Activated CD4-positive, alpha-beta memory T cell treated with anti-CD3 and anti-CD28 coated beads for 36 hours (primary cell): Measurements from ENCODE around the gene DIS3L2. TPM values are rescaled to one million over a fixed set of nuclear protein-coding genes. Genes with fewer than 3 reads are reported as not detected.
"Not testable (repeated sequence)": the region's sequence is repeated elsewhere in the genome, so short reads cannot be mapped to it uniquely, and the experiment has no call there.

Experiments
- CTCF ChIA-PET: fragments of 350-600 bp; sonication (Branson Sonifier 250); formaldehyde crosslinking; loops from one replicate; lab custom pipeline; 2021; ENCODE audit warnings: antibody characterized with exemption, inconsistent platforms; lab: Charles Lee
- POLR2A ChIA-PET: fragments of 350-600 bp; sonication (Branson Sonifier 250); formaldehyde crosslinking; loops from one replicate; lab custom pipeline; 2021; ENCODE audit warnings: antibody characterized with exemption; lab: Charles Lee
- DNase-seq: peaks from one replicate; pipeline ENCODE4 v3.0.0-alpha.2; 2020
- H3K27ac Mint-ChIP-seq: one replicate; pipeline ENCODE4 v1.8.0; 2021; ENCODE audit warnings: mixed read lengths
- H3K27me3 Mint-ChIP-seq: one replicate; pipeline ENCODE4 v1.8.0; 2021; ENCODE audit warnings: mixed read lengths
- H3K36me3 Mint-ChIP-seq: one replicate; pipeline ENCODE4 v1.8.0; 2021; ENCODE audit warnings: mixed read lengths
- H3K4me1 Mint-ChIP-seq: one replicate; pipeline ENCODE4 v1.8.0; 2021; ENCODE audit warnings: low read depth, mixed read lengths
- H3K4me3 Mint-ChIP-seq: one replicate; pipeline ENCODE4 v1.8.0; 2021; ENCODE audit warnings: mild to moderate bottlenecking, mixed read lengths
- H3K9me3 Mint-ChIP-seq: one replicate; pipeline ENCODE4 v1.8.0; 2021; ENCODE audit warnings: mixed read lengths
- intact Hi-C: fragments of 100-400 bp; cut with micrococcal nuclease; formaldehyde crosslinking; loops from one replicate; pipeline ENCODE4 v1.15.1; 2023
- total RNA-seq, 2 experiments: library from RNA; stranded (reverse); gene quantifications; one replicate each; pipeline ENCODE4 v1.2.3, GENCODE V29; 2021

Gene DIS3L2
- total RNA-seq, 2 experiments from 2014 or later, result 20.5 to 25.7 TPM

GRCh38 chr2:232113821-232114220 is 152.3 kb downstream of the DIS3L2 start:
- Mint-ChIP-seq H3K27me3 (no peaks in the 10 kb centered on the region), H3K36me3 (no peaks in the 10 kb centered on the region), H3K27ac (no peak overlapping the region), H3K4me1 (peaks cover 26% of the 10 kb centered on the region), H3K4me3 (no peak overlapping the region), H3K9me3 (no peaks in the 10 kb centered on the region)
- ChIA-PET CTCF (no interaction called here), POLR2A (no interaction called here)
- intact Hi-C loops, result no loop called here
- peak; percentile 20 for DNase-seq

- intact Hi-C loops, POLR2A ChIA-PET, CTCF ChIA-PET, DNase-seq, H3K4me3 Mint-ChIP-seq, H3K9me3 Mint-ChIP-seq, H3K27ac Mint-ChIP-seq, H3K36me3 Mint-ChIP-seq, H3K27me3 Mint-ChIP-seq: not testable (repeated sequence)
- H3K4me1 Mint-ChIP-seq, result peaks cover 26% of the 10 kb centered on the region
Observed at GRCh38 chr2:232115728-232116361, 154.3 kb downstream of the DIS3L2 start.

- Mint-ChIP-seq H3K4me1 (peaks cover 26% of the 10 kb centered on the region), H3K4me3 (no peak overlapping the region)
- CTCF ChIA-PET, result interaction anchor here (0.7 kb wide), 1 partner anchor 216 kb away, joined by 3 read pairs; no protein-coding TSS in a partner anchor
Observed at GRCh38 chr2:232116852-232117251, 155.3 kb downstream of the DIS3L2 start.

GRCh38 chr2:232117413-232117812 is 155.9 kb downstream of the DIS3L2 start:
- Mint-ChIP-seq H3K27me3 (no peaks in the 10 kb centered on the region), H3K4me3 (no peak overlapping the region), H3K9me3 (no peaks in the 10 kb centered on the region), H3K36me3 (no peaks in the 10 kb centered on the region), H3K27ac (no peak overlapping the region), H3K4me1 (peaks cover 23% of the 10 kb centered on the region)
- ChIA-PET POLR2A (no interaction called here), CTCF (interaction anchor here (0.7 kb wide), 1 partner anchor 217 kb away, joined by 3 read pairs; no protein-coding TSS in a partner anchor)
- no peak for DNase-seq
- intact Hi-C loops, result no loop called here

More at GRCh38 chr2:232116852-232117251, 155.3 kb downstream of the DIS3L2 start:
- no peaks in the 10 kb centered on the region for H3K27me3 Mint-ChIP-seq
- POLR2A ChIA-PET, result no interaction called here
- no peak for DNase-seq
- H3K9me3 Mint-ChIP-seq, result no peaks in the 10 kb centered on the region
- intact Hi-C loops, result no loop called here
- no peaks in the 10 kb centered on the region for H3K36me3 Mint-ChIP-seq
- no peak overlapping the region for H3K27ac Mint-ChIP-seq

- intact Hi-C loops, result no loop called here
- Mint-ChIP-seq H3K9me3 (no peaks in the 10 kb centered on the region), H3K4me3 (no peak overlapping the region), H3K27me3 (no peaks in the 10 kb centered on the region), H3K36me3 (no peaks in the 10 kb centered on the region), H3K27ac (no peak overlapping the region), H3K4me1 (peaks cover 4% of the 10 kb centered on the region)
- ChIA-PET POLR2A (no interaction called here), CTCF (no interaction called here)
- no peak for DNase-seq
Observed at GRCh38 chr2:232120911-232121310, 159.4 kb downstream of the DIS3L2 start.

- Mint-ChIP-seq H3K4me1 (peaks cover 4% of the 10 kb centered on the region), H3K27me3 (no peaks in the 10 kb centered on the region), H3K4me3 (no peak overlapping the region), H3K9me3 (no peaks in the 10 kb centered on the region), H3K36me3 (no peaks in the 10 kb centered on the region), H3K27ac (no peak overlapping the region)
- no peak for DNase-seq
- ChIA-PET CTCF (no interaction called here), POLR2A (no interaction called here)
- intact Hi-C loops, result no loop called here
Observed at GRCh38 chr2:232124309-232124708, 162.8 kb downstream of the DIS3L2 start.

GRCh38 chr2:232126301-232127099 is 165.0 kb downstream of the DIS3L2 start:
- no peak for DNase-seq
- no peaks in the 10 kb centered on the region for H3K27me3 Mint-ChIP-seq
- no peak overlapping the region for H3K27ac Mint-ChIP-seq
- peaks cover 5% of the 10 kb centered on the region for H3K36me3 Mint-ChIP-seq
- CTCF ChIA-PET, result interaction anchor here (1.1 kb wide), 1 partner anchor 14 kb away, joined by 5 read pairs; no protein-coding TSS in a partner anchor
- POLR2A ChIA-PET, result no interaction called here
- H3K9me3 Mint-ChIP-seq, result no peaks in the 10 kb centered on the region
- intact Hi-C loops, result no loop called here
- no peak overlapping the region for H3K4me3 Mint-ChIP-seq
- H3K4me1 Mint-ChIP-seq, result peaks cover 4% of the 10 kb centered on the region

GRCh38 chr2:232129483-232129882 is 168.0 kb downstream of the DIS3L2 start:
- intact Hi-C loops, result no loop called here
- Mint-ChIP-seq H3K4me1 (no peaks in the 10 kb centered on the region), H3K27me3 (no peaks in the 10 kb centered on the region), H3K4me3 (no peak overlapping the region), H3K27ac (no peak overlapping the region), H3K36me3 (peaks cover 8% of the 10 kb centered on the region), H3K9me3 (no peaks in the 10 kb centered on the region)
- CTCF ChIA-PET, result no interaction called here
- POLR2A ChIA-PET, result no interaction called here
- no peak for DNase-seq

GRCh38 chr2:232132181-232132580 is 170.7 kb downstream of the DIS3L2 start:
- Mint-ChIP-seq H3K36me3 (peaks cover 8% of the 10 kb centered on the region), H3K27me3 (no peaks in the 10 kb centered on the region), H3K4me3 (no peak overlapping the region), H3K27ac (no peak overlapping the region), H3K4me1 (no peaks in the 10 kb centered on the region), H3K9me3 (no peaks in the 10 kb centered on the region)
- DNase-seq, result no peak
- POLR2A ChIA-PET, result no interaction called here
- CTCF ChIA-PET, result no interaction called here
- intact Hi-C loops, result no loop called here

- peaks cover 8% of the 10 kb centered on the region for H3K36me3 Mint-ChIP-seq
- H3K4me3 Mint-ChIP-seq, result no peak overlapping the region
- no peaks in the 10 kb centered on the region for H3K27me3 Mint-ChIP-seq
- peaks cover 6% of the 10 kb centered on the region for H3K4me1 Mint-ChIP-seq
- DNase-seq, result no peak
- intact Hi-C loops, result no loop called here
- ChIA-PET CTCF (no interaction called here), POLR2A (no interaction called here)
- H3K27ac Mint-ChIP-seq, result no peak overlapping the region
- H3K9me3 Mint-ChIP-seq, result no peaks in the 10 kb centered on the region
Observed at GRCh38 chr2:232133078-232133477, 171.6 kb downstream of the DIS3L2 start.

GRCh38 chr2:232134939-232135338 is 173.4 kb downstream of the DIS3L2 start:
- intact Hi-C loops, result no loop called here
- DNase-seq, result no peak
- H3K9me3 Mint-ChIP-seq, result no peaks in the 10 kb centered on the region
- peaks cover 8% of the 10 kb centered on the region for H3K36me3 Mint-ChIP-seq
- ChIA-PET CTCF (interaction anchor here (0.9 to 1.5 kb wide), 3 partner anchors 158 to 229 kb away, joined by 3 to 4 read pairs (median 3); partner anchors contain the start of gene NPPC), POLR2A (no interaction called here)
- H3K27me3 Mint-ChIP-seq, result no peaks in the 10 kb centered on the region
- peaks cover 19% of the 10 kb centered on the region for H3K4me1 Mint-ChIP-seq
- H3K27ac Mint-ChIP-seq, result no peak overlapping the region
- H3K4me3 Mint-ChIP-seq, result no peak overlapping the region

GRCh38 chr2:232137356-232138147 is 176.0 kb downstream of the DIS3L2 start:
- Mint-ChIP-seq H3K27ac (no peak overlapping the region), H3K9me3 (no peaks in the 10 kb centered on the region), H3K27me3 (no peaks in the 10 kb centered on the region), H3K4me3 (no peak overlapping the region), H3K36me3 (peaks cover 3% of the 10 kb centered on the region), H3K4me1 (peaks cover 19% of the 10 kb centered on the region)
- ChIA-PET CTCF (interaction anchor here (6.8 kb wide), 1 partner anchor 210 kb away, joined by 127 read pairs; the partner anchor contains the start of gene NPPC), POLR2A (no interaction called here)
- no peak for DNase-seq
- intact Hi-C loops, result loop anchor here (2.0 kb wide), 1 partner anchor 211 kb away; the partner anchor contains the start of gene NPPC
